GM06990 (cell line): ENCODE results near the gene TCEANC2.

ENCODE experiments used
- DNase-seq: peaks from one replicate; pipeline ENCODE4 v3.0.0-alpha.2; 2011; ENCODE audit not compliant: insufficient read length; ENCODE audit errors: extremely low read depth
- H3K27me3 ChIP-seq: replicated peaks from 2 replicates; pipeline ENCODE4 v1.6.0; 2011; ENCODE audit warnings: low read length; ENCODE audit not compliant: control insufficient read depth, insufficient read depth
- H3K36me3 ChIP-seq: 2 replicates; pipeline ENCODE4 v1.5.1; 2011; ENCODE audit warnings: low read length; ENCODE audit not compliant: control insufficient read depth, insufficient read depth
- H3K4me3 ChIP-seq: replicated peaks from 2 replicates; pipeline ENCODE4 v1.5.1; 2011; ENCODE audit warnings: low read depth, mild to moderate bottlenecking, control low read depth, low read length
- TF ChIP-seq, protein P1 (sequence below): IDR thresholded peaks from 2 replicates; pipeline ENCODE4 v1.5.1; 2011; ENCODE audit warnings: low read length, control low read depth, mild to moderate bottlenecking, inconsistent platforms; ENCODE audit not compliant: insufficient read depth, poor library complexity, severe bottlenecking

Gene TCEANC2

GRCh38 chr1:54008876-54009275 is 44.5 kb upstream of the TCEANC2 start:
- TF ChIP-seq, protein P1, sequence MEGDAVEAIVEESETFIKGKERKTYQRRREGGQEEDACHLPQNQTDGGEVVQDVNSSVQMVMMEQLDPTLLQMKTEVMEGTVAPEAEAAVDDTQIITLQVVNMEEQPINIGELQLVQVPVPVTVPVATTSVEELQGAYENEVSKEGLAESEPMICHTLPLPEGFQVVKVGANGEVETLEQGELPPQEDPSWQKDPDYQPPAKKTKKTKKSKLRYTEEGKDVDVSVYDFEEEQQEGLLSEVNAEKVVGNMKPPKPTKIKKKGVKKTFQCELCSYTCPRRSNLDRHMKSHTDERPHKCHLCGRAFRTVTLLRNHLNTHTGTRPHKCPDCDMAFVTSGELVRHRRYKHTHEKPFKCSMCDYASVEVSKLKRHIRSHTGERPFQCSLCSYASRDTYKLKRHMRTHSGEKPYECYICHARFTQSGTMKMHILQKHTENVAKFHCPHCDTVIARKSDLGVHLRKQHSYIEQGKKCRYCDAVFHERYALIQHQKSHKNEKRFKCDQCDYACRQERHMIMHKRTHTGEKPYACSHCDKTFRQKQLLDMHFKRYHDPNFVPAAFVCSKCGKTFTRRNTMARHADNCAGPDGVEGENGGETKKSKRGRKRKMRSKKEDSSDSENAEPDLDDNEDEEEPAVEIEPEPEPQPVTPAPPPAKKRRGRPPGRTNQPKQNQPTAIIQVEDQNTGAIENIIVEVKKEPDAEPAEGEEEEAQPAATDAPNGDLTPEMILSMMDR: no peak
- H3K4me3 ChIP-seq: no peak overlapping the region
- no peaks in the 10 kb centered on the region for H3K36me3 ChIP-seq
- no peak for DNase-seq
- peaks cover 1% of the 10 kb centered on the region; the same call in 1 of the 2 replicates for H3K27me3 ChIP-seq

GRCh38 chr1:54009406-54009805 is 44.0 kb upstream of the TCEANC2 start:
- no peak overlapping the region for H3K4me3 ChIP-seq

GRCh38 chr1:54010415-54011117 is 42.8 kb upstream of the TCEANC2 start:
- Histone ChIP-seq H3K4me3 (no peak overlapping the region), H3K27me3 (peaks cover 3% of the 10 kb centered on the region; the same call in 1 of the 2 replicates), H3K36me3 (no peaks in the 10 kb centered on the region)
- TF ChIP-seq, protein P1: no peak
- DNase-seq: no peak

More at GRCh38 chr1:54009406-54009805, 44.0 kb upstream of the TCEANC2 start:
- DNase-seq: no peak
- Histone ChIP-seq H3K36me3 (no peaks in the 10 kb centered on the region), H3K27me3 (peaks cover 1% of the 10 kb centered on the region; the same call in 1 of the 2 replicates)
- TF ChIP-seq, protein P1: no peak

- H3K27me3 ChIP-seq: peaks cover 5% of the 10 kb centered on the region
- no peaks in the 10 kb centered on the region for H3K36me3 ChIP-seq
- TF ChIP-seq, protein P1: no peak
- H3K4me3 ChIP-seq: no peak overlapping the region
- no peak for DNase-seq
These were observed 41.9 kb upstream of the TCEANC2 start for GRCh38 chr1:54011316-54012007.

DNA sequence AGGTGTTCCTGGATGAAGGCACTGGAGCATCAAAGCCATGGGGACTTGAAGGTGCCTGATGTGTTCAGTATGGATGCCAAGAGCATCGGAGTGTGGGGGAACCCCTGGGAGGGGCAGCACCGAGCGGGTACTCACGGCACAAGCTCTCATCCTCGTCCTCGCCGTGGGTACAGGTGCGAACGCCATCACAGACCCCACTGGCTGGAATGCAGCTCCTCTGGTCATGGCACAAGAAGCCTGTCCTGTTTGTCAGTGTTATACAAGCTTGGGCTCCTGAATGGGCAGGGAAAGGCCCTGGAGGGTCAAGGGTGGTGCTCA is 41.4 kb upstream of the TCEANC2 start:
- no peak for DNase-seq
- H3K4me3 ChIP-seq: no peak overlapping the region
- TF ChIP-seq, protein P1: no peak
- peaks cover 5% of the 10 kb centered on the region for H3K27me3 ChIP-seq
- H3K36me3 ChIP-seq: no peaks in the 10 kb centered on the region
